ENCODE results near the gene C4BPA. TPM values are rescaled to one million over a fixed set of nuclear protein-coding genes. Genes with fewer than 3 reads are reported as not detected.

The C4BPA gene
- total and polyA plus RNA-seq, 2 of the 8 experiments (the other 6 are each of a cell fraction or from before 2014, with no cell fraction given) = not detected

GRCh38 chr1:207058878-207059867, 44.9 kb upstream of the C4BPA start (continued):
- TF ChIP-seq RAD21 (IDR thresholded peaks at IDR 0.05 in 1 of 2, conservative IDR thresholded peaks at IDR 0.05 in 1 of 2; ENCODE audit: low read depth in 2 of 2, low read length in 2 of 2) = peak in 1 of 2 experiments; percentile 33; a peak in 1 of 4 replicates
